ENCODE data around the gene C3orf20. TPM values are rescaled to one million over a fixed set of nuclear protein-coding genes. Genes with fewer than 3 reads are reported as not detected.

C3orf20 gene
- total and polyA plus RNA-seq, 2 donors (not counting 1 experiment from before 2014, with no cell fraction given) = 0.12 to 0.34 TPM

GRCh38 chr3:14701676-14702075, 26.7 kb downstream of the C3orf20 start:
- no peaks in the 10 kb centered on the region for H3K27me3 Mint-ChIP-seq
- no peaks in the 10 kb centered on the region for H3K4me1 ChIP-seq (ENCODE audit: control insufficient read depth in 2 of 2, insufficient read depth in 2 of 2, low read length in 2 of 2)
- no peak for TF ChIP-seq CTCF (IDR thresholded peaks at IDR 0.05)
- TF ChIP-seq EZH2 (IDR thresholded peaks at IDR 0.05; ENCODE audit: borderline replicate concordance, insufficient read depth, low read depth, low read length, poor library complexity, severe bottlenecking) = no peak
- peaks cover 0 to 2% (median 0%) of the 10 kb centered on the region in 3 donors for H3K9me3 ChIP-seq (ENCODE audit: control extremely low read depth in 1 of 3, control insufficient read depth in 2 of 3, insufficient read depth in 1 of 3, low read length in 2 of 3)
- H3K27ac Mint-ChIP-seq = no peak overlapping the region
- no peaks in the 10 kb centered on the region for H3K9me3 Mint-ChIP-seq (ENCODE audit: insufficient read depth)
- intact Hi-C loops (cut with micrococcal nuclease) = no loop called here
- no peak overlapping the region for H3K9ac ChIP-seq (ENCODE audit: low read length)
- no peak overlapping the region for H3K27ac ChIP-seq (ENCODE audit: low read length in 2 of 2)
- no peaks in the 10 kb centered on the region for H3K36me3 ChIP-seq (replicated peaks in 1 of 2; ENCODE audit: control extremely low read depth in 1 of 2, control insufficient read depth in 1 of 2, extremely low read depth in 1 of 2, insufficient read depth in 2 of 2, low read length in 1 of 2)
- no peaks in the 10 kb centered on the region for H4K20me1 ChIP-seq (ENCODE audit: control insufficient read depth, insufficient read depth, low read length, poor library complexity, severe bottlenecking)
- no peak overlapping the region for H3K4me3 Mint-ChIP-seq
- no peak overlapping the region for H3K4me3 ChIP-seq (ENCODE audit: control extremely low read depth in 1 of 5, extremely low read depth in 1 of 5, insufficient read depth in 1 of 5, low read depth in 2 of 5, low read length in 4 of 5)
- no peak overlapping the region for H2AFZ ChIP-seq (ENCODE audit: insufficient read depth, low read depth, low read length, poor library complexity, severe bottlenecking)
- WGBS (ENCODE audit: insufficient coverage) = 94% methylated on average over 4 of the region's 4 CpGs
- H3K79me2 ChIP-seq (ENCODE audit: control insufficient read depth, insufficient read depth, low read length) = no peaks in the 10 kb centered on the region
- DNase-seq (no peak), ATAC-seq (ENCODE audit: low read depth) (no peak)
- no peaks in the 10 kb centered on the region for H3K4me1 Mint-ChIP-seq
- CTCF ChIA-PET = no interaction called here
- no peak overlapping the region for H3K4me2 ChIP-seq (replicated peaks; ENCODE audit: low read depth, low read length, poor library complexity, severe bottlenecking)
- H3K27me3 ChIP-seq (replicated peaks in 1 of 4; ENCODE audit: control extremely low read depth in 1 of 4, control insufficient read depth in 3 of 4, insufficient read depth in 4 of 4, low read length in 3 of 4) = no peaks in the 10 kb centered on the region
- POLR2A ChIA-PET = no interaction called here

- no peaks in the 10 kb centered on the region for H3K27me3 ChIP-seq (replicated peaks in 1 of 4; ENCODE audit: control extremely low read depth in 1 of 4, control insufficient read depth in 3 of 4, insufficient read depth in 4 of 4, low read length in 3 of 4)
- ATAC-seq (ENCODE audit: low read depth) (no peak), DNase-seq (no peak)
- CTCF ChIA-PET = no interaction called here
- no peak overlapping the region for H3K27ac Mint-ChIP-seq
- no peaks in the 10 kb centered on the region for H3K4me1 Mint-ChIP-seq
- H3K4me3 Mint-ChIP-seq = no peak overlapping the region
- no peak overlapping the region for H3K9ac ChIP-seq (ENCODE audit: low read length)
- no peaks in the 10 kb centered on the region for H3K4me1 ChIP-seq (ENCODE audit: control insufficient read depth in 2 of 2, insufficient read depth in 2 of 2, low read length in 2 of 2)
- intact Hi-C loops (cut with micrococcal nuclease) = no loop called here
- no peaks in the 10 kb centered on the region for H3K27me3 Mint-ChIP-seq
- WGBS (ENCODE audit: insufficient coverage) = 96% methylated on average over 5 of the region's 9 CpGs
- no peak overlapping the region for H3K27ac ChIP-seq (ENCODE audit: low read length in 2 of 2)
- H4K20me1 ChIP-seq (ENCODE audit: control insufficient read depth, insufficient read depth, low read length, poor library complexity, severe bottlenecking) = no peaks in the 10 kb centered on the region
- no peak overlapping the region for H3K4me3 ChIP-seq (ENCODE audit: control extremely low read depth in 1 of 5, extremely low read depth in 1 of 5, insufficient read depth in 1 of 5, low read depth in 2 of 5, low read length in 4 of 5)
- POLR2A ChIA-PET = no interaction called here
- TF ChIP-seq CTCF (IDR thresholded peaks at IDR 0.05) = no peak
- no peak for TF ChIP-seq EZH2 (IDR thresholded peaks at IDR 0.05; ENCODE audit: borderline replicate concordance, insufficient read depth, low read depth, low read length, poor library complexity, severe bottlenecking)
- no peaks in the 10 kb centered on the region for H3K36me3 ChIP-seq (replicated peaks in 1 of 2; ENCODE audit: control extremely low read depth in 1 of 2, control insufficient read depth in 1 of 2, extremely low read depth in 1 of 2, insufficient read depth in 2 of 2, low read length in 1 of 2)
- H3K4me2 ChIP-seq (replicated peaks; ENCODE audit: low read depth, low read length, poor library complexity, severe bottlenecking) = no peak overlapping the region
- H3K79me2 ChIP-seq (ENCODE audit: control insufficient read depth, insufficient read depth, low read length) = no peaks in the 10 kb centered on the region
- H3K9me3 ChIP-seq (ENCODE audit: control extremely low read depth in 1 of 3, control insufficient read depth in 2 of 3, insufficient read depth in 1 of 3, low read length in 2 of 3) = peaks cover 0 to 1% (median 0%) of the 10 kb centered on the region in 3 donors
- no peak overlapping the region for H2AFZ ChIP-seq (ENCODE audit: insufficient read depth, low read depth, low read length, poor library complexity, severe bottlenecking)
- no peaks in the 10 kb centered on the region for H3K9me3 Mint-ChIP-seq (ENCODE audit: insufficient read depth)
Measured at GRCh38 chr3:14703128-14703750, 28.3 kb downstream of the C3orf20 start.
